HEK293T (cell line): Measurements from ENCODE around the gene BRD4.

ENCODE experiments used
- CTCF ChIA-PET: fragments of 350-600 bp; formaldehyde crosslinking; extraction: SDS; loops from one replicate; lab custom pipeline; 2021; ENCODE audit warnings: antibody characterized with exemption, inconsistent platforms; lab: Yijun Ruan, JAX
- POLR2A ChIA-PET: fragments of 350-600 bp; formaldehyde crosslinking; extraction: SDS; loops from one replicate; lab custom pipeline; 2020; ENCODE audit warnings: antibody characterized with exemption, inconsistent platforms; lab: Yijun Ruan, JAX
- DNase-seq: peaks from one replicate; pipeline ENCODE4 v3.0.0; 2012; ENCODE audit warnings: mixed read lengths; ENCODE audit errors: extremely low spot score
- ARNT ChIP-seq: fragments of 450-650 bp; IDR thresholded peaks from 2 replicates; pipeline ENCODE4 v1.6.1; 2017; ENCODE audit warnings: mild to moderate bottlenecking
- BHLHE40 ChIP-seq: fragments of 450-650 bp; IDR thresholded peaks from 2 replicates; pipeline ENCODE4 v1.6.1; 2016; ENCODE audit warnings: mild to moderate bottlenecking, moderate library complexity, borderline replicate concordance
- CTBP1 ChIP-seq: fragments of 450-650 bp; IDR thresholded peaks from 2 replicates; pipeline ENCODE4 v1.6.1; 2016; ENCODE audit warnings: borderline replicate concordance
- ELF4 ChIP-seq: fragments of 450-650 bp; IDR thresholded peaks from 2 replicates; pipeline ENCODE4 v1.6.1; 2017; ENCODE audit warnings: antibody characterized with exemption
- FOXA1 ChIP-seq: fragments of 450-650 bp; IDR thresholded peaks from 2 replicates; pipeline ENCODE4 v1.6.1; 2016; ENCODE audit warnings: mild to moderate bottlenecking
- FOXK2 ChIP-seq: fragments of 450-650 bp; IDR thresholded peaks from 2 replicates; pipeline ENCODE4 v1.6.1; 2016; ENCODE audit warnings: mild to moderate bottlenecking
- FOXM1 ChIP-seq: fragments of 450-650 bp; IDR thresholded peaks from 2 replicates; pipeline ENCODE4 v1.6.1; 2017; ENCODE audit warnings: mild to moderate bottlenecking, borderline replicate concordance
- HDGF ChIP-seq: fragments of 450-650 bp; IDR thresholded peaks from 2 replicates; pipeline ENCODE4 v1.6.1; 2017; ENCODE audit warnings: antibody characterized with exemption, borderline replicate concordance
- L3MBTL2 ChIP-seq: fragments of 450-650 bp; conservative IDR thresholded peaks from 2 replicates; pipeline ENCODE4 v1.6.1; 2016; ENCODE audit warnings: mild to moderate bottlenecking
- LEF1 ChIP-seq: fragments of 450-650 bp; IDR thresholded peaks from 2 replicates; pipeline ENCODE4 v1.6.1; 2017; ENCODE audit warnings: mild to moderate bottlenecking, borderline replicate concordance
- NFRKB ChIP-seq: fragments of 450-650 bp; IDR thresholded peaks from 2 replicates; pipeline ENCODE4 v1.6.1; 2016; ENCODE audit warnings: mild to moderate bottlenecking, moderate library complexity
- SP1 ChIP-seq: fragments of 450-650 bp; IDR thresholded peaks from 2 replicates; pipeline ENCODE4 v1.6.1; 2017
- SUZ12 ChIP-seq: fragments of 450-650 bp; IDR thresholded peaks from 2 replicates; pipeline ENCODE4 v1.6.1; 2016; ENCODE audit warnings: mild to moderate bottlenecking
- TARDBP ChIP-seq: fragments of 450-650 bp; IDR thresholded peaks from 2 replicates; pipeline ENCODE4 v1.6.1; 2016
- ZNF384 ChIP-seq: fragments of 450-650 bp; IDR thresholded peaks from 2 replicates; pipeline ENCODE4 v1.6.1; 2016
- TF ChIP-seq, protein P1 (sequence below): fragments of 450-650 bp; IDR thresholded peaks from 2 replicates; pipeline ENCODE4 v1.6.1; 2016

Gene BRD4

DNA sequence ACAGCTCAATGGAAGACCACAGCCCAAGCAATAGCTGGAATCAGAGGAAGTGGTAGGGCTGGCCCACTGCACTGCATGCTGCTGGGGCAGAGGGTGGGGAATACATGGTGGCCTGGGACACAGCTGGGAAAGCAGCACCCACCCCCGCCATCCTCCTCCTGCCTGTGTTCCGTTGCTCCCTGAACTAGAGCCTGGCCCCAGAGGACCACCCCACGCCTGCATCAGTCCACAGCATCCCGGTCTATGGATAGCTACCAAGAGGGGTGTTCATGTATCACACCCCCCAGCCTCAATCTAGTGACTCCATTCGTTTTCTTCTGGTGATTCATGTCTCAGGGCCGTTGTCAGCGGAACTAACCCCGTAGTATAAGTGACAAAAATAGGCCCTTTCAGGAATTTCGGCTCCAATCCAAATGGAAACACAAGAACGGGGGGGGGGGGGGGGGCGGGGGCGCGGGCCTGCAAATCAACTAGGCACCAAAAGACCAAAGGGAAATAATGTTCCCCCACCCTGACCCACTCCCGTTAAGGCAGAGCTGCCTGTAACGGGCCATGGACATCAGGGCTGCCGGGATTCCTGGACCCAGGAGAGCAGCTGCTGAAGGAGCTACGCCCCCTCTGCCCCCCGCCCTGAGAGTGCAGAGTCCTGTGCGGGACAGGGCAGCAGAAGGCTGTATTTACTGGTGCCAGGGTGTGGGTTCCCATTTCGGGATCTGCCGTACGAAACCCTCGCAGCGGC is 81.2 kb downstream of the BRD4 start:
- TF ChIP-seq L3MBTL2 (no peak), NFRKB (no peak)
- ChIA-PET CTCF (interaction anchor here (0.6 to 1.5 kb wide), 10 partner anchors 46 to 350 kb away, joined by 3 to 5 read pairs (median 3); no protein-coding TSS in a partner anchor), POLR2A (interaction anchor here (1.1 kb wide), 2 partner anchors 52 to 169 kb away, joined by 3 read pairs; no protein-coding TSS in a partner anchor)
- no peak for DNase-seq

DNA sequence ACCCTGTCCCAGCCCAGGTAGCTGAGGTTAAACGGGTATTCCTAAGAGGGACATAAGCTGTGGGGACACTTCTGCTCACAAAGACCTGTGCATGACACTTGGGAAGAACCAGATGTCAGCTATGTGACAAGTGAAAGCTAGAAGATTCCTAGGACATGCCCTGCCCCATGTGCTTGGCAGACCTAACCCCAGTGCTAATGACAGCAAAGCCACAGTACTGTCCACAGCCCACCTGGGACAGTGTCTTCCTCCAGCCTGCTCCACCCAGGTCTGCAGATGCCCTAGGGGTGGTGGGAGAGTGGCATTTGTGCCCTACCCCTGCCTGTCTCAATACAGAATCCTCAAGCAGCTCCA is 81.7 kb downstream of the BRD4 start:
- CTCF ChIA-PET, result interaction anchor here (1.0 to 1.4 kb wide), 2 partner anchors 71 to 202 kb away, joined by 3 read pairs; no protein-coding TSS in a partner anchor
- TF ChIP-seq ZNF384 (no peak), ELF4 (no peak), TARDBP (no peak), HDGF (no peak), CTBP1 (no peak), NFRKB (no peak), FOXK2 (no peak)
- TF ChIP-seq, protein P1, sequence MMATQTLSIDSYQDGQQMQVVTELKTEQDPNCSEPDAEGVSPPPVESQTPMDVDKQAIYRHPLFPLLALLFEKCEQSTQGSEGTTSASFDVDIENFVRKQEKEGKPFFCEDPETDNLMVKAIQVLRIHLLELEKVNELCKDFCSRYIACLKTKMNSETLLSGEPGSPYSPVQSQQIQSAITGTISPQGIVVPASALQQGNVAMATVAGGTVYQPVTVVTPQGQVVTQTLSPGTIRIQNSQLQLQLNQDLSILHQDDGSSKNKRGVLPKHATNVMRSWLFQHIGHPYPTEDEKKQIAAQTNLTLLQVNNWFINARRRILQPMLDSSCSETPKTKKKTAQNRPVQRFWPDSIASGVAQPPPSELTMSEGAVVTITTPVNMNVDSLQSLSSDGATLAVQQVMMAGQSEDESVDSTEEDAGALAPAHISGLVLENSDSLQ, result no peak
- POLR2A ChIA-PET, result interaction anchor here (1.1 kb wide), 1 partner anchor 169 kb away, joined by 3 read pairs; no protein-coding TSS in a partner anchor
- no peak for DNase-seq

GRCh38 chr19:15249972-15250639 is 82.2 kb downstream of the BRD4 start:
- CTCF ChIA-PET, result interaction anchor here (1.4 kb wide), 1 partner anchor 71 kb away, joined by 3 read pairs; no protein-coding TSS in a partner anchor
- DNase-seq, result no peak
- TF ChIP-seq ARNT (no peak), SUZ12 (no peak)
- TF ChIP-seq, protein P1, result no peak
- POLR2A ChIA-PET, result interaction anchor here (1.1 to 1.3 kb wide), 2 partner anchors 21 to 170 kb away, joined by 3 to 4 read pairs; no protein-coding TSS in a partner anchor

DNA sequence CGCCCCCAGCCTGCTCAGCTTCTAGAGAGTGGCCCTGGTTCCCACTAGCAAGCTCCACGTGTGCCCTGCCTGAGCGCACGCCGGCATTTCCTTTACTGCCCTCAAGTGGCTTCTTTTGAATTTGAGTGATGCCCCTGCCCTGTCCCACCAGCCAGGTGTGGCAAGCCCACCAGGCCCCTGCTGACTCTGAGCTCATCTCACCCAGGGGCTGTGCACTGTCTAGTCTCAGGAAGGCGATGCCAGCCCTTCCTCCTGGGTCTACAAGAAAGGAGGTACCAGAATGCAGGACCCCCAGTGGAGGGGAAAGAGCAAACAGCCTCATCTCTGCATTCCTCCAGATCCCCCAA is 82.8 kb downstream of the BRD4 start:
- no peak for TF ChIP-seq ZNF384
- TF ChIP-seq FOXA1, result no peak
- TF ChIP-seq L3MBTL2, result no peak
- no peak for TF ChIP-seq SUZ12
- no peak for DNase-seq
- POLR2A ChIA-PET, result interaction anchor here (1.3 kb wide), 1 partner anchor 22 kb away, joined by 4 read pairs; no protein-coding TSS in a partner anchor
- CTCF ChIA-PET, result no interaction called here

- ChIA-PET CTCF (no interaction called here), POLR2A (interaction anchor here (1.3 kb wide), 1 partner anchor 22 kb away, joined by 4 read pairs; no protein-coding TSS in a partner anchor)
- DNase-seq, result no peak
- TF ChIP-seq SP1 (no peak), ZNF384 (no peak), TARDBP (no peak)
Measured at GRCh38 chr19:15248648-15249527, 83.5 kb downstream of the BRD4 start.

- DNase-seq, result no peak
- ChIA-PET POLR2A (no interaction called here), CTCF (no interaction called here)
- TF ChIP-seq HDGF (no peak), TARDBP (no peak), FOXM1 (no peak), CTBP1 (no peak), BHLHE40 (no peak)
Measured at GRCh38 chr19:15248106-15248505, 84.2 kb downstream of the BRD4 start.

GRCh38 chr19:15247107-15248014 is 85.0 kb downstream of the BRD4 start:
- TF ChIP-seq ZNF384 (no peak), CTBP1 (no peak), BHLHE40 (no peak), LEF1 (no peak), SP1 (no peak)
- DNase-seq, result no peak
- ChIA-PET CTCF (no interaction called here), POLR2A (no interaction called here)
